Measurements from ENCODE around the gene AHRR.

Gene AHRR

DNA sequence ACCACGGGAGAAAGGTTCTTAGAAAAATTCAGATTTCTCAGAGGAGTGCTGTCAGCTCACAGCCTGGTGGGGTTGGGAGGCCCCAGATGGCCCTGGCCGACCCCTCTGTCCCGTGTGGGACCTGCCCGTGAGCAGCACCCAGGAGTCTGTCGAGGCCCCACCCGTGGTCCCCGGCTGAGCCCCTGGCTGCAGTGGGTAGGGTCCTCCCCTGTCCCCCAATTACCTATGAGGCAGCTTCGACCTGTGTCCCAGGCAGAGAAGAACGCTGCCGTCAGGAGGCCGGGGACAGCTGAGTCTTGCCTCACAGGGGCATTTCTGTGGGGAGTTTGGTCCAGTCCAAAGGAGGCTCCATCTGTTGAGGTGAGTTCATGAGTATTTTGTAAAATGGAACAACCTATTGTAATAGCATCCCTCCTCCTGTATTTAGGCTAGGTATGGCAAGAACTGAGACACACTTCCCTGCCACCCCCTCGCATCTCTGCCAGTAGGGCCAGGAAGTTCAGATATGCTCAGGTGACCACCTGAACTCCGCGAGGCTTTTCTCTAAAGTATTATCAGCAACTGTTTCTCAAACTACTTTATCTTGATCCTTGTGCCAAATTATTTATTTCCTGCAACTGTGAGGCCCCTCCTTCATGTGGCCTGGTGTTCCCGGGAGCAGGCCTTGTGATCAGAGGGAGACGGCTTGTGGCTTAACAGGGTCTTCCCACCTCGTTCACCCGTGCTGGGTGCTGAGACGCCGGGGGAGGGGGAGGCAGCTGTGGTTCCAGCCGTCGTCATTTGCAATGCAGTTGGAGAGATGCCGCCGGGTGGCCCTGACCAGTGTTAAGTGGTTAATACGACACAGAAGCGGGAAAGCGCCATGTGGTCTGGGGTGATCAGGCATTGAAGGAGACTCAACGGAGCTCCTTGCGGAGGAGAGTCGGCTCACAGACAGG lies 1.7 kb downstream of the AHRR start:
- no peak for TF ChIP-seq CTCF (IDR thresholded peaks at IDR 0.05)
- Histone ChIP-seq H3K27ac (no peak overlapping the region), H3K4me3 (no peak overlapping the region)
- DNase-seq (ENCODE audit: low spot score): no peak

DNA sequence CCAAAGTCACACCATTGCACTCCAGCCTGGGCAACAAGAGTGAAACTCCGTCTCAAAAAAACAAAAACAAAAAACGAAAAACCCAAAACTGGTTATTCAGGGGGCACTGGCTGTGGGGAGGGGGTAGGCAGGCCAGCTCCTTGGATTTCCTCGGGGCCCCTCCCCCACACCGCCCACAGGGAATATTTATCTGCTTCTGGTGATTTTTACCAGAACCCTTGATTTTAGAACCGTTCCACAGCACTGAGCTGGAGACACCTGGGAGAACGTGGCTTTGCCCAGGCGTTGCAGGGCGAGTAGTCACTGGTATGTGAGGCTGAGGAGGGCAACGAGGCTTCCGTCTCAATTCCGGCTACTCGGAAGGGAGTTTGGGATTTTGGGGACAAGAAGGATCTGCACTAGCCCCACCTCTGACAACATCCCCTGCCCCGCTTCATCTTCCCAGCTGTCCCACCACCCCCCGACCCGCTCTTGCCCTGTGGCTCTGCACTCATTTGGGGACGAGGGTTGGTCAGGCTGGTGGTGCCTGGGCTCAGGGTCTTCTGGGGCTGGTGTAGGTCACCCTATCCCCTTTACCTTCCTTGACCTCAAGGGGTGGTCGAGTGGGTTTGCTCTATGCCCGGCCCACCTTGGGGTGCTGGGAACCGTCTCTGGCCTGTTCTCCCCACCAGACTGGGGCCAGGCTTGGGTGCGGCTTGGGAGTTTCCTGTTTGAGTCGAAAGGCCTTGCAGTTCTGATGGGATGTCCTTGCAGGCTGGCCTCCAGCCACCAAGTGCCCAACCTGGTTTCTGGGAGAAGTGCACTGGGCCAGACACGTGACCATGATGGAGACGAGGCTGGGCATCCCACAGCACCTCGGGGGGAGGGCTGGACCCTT lies 3.5 kb downstream of the AHRR start:
- DNase-seq (ENCODE audit: low spot score): no peak
- Histone ChIP-seq H3K27ac (no peak overlapping the region), H3K4me3 (no peak overlapping the region)
- TF ChIP-seq CTCF (IDR thresholded peaks at IDR 0.05): no peak

- no peak overlapping the region for H3K27ac ChIP-seq
- H3K4me3 ChIP-seq: no peak overlapping the region
Measured at GRCh38 chr5:326109-326508, 4.6 kb downstream of the AHRR start.

DNA sequence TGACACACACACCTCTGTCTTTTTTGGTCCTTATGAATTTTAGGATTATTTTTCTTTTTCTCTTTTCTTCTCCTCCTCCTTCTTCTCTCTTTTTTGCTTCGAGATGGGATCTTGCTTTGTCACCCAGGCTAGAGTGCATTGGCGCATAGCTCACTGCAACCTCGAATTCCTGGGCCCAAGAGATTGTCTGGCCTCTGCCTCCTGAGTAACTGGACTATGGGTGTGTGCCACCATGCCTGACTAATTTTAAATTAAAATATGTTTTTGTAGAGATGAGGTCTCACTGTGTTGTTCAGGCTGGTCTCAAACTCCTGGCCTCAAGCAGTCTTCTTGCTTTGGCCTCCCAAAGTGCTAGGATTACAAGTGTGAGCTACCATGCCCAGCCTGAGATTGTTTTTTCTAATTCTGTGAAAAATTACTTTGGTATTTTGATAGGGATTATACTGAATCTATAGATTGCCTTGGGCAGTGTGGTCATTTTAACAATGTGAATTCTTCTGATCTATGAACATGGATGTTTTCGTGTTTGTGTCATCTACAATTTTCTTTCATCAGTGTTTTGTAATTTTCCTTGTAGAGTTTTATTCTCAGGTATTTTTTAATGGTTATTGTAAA lies 7.7 kb downstream of the AHRR start:
- H3K4me3 ChIP-seq: no peak overlapping the region
- no peak for DNase-seq (ENCODE audit: low spot score)
- TF ChIP-seq CTCF (IDR thresholded peaks at IDR 0.05): no peak
- no peak overlapping the region for H3K27ac ChIP-seq

More at GRCh38 chr5:326109-326508, 4.6 kb downstream of the AHRR start:
- no peak for TF ChIP-seq CTCF (IDR thresholded peaks at IDR 0.05)
- DNase-seq (ENCODE audit: low spot score): no peak

DNA sequence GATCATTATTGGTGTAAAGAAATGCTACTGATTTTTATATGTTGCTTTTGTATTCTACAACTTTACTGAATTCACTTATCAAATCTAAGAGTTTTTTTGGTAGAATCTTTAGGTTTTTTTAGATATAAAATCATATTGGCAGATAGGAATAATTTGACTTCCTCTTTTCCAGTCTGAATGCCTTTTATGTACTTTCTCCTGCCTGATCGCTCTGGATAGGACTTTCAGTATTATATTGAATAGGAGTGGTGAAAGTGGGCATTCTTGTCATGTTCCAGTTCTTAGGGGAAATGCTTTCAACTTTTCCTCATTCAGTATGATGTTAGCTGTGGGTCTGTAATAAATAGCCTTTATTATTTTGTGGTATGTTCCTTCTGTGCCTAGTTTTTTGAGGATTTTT lies 8.3 kb downstream of the AHRR start:
- no peak for DNase-seq (ENCODE audit: low spot score)
- TF ChIP-seq CTCF (IDR thresholded peaks at IDR 0.05): no peak
- no peak overlapping the region for H3K4me3 ChIP-seq
- H3K27ac ChIP-seq: no peak overlapping the region

DNA sequence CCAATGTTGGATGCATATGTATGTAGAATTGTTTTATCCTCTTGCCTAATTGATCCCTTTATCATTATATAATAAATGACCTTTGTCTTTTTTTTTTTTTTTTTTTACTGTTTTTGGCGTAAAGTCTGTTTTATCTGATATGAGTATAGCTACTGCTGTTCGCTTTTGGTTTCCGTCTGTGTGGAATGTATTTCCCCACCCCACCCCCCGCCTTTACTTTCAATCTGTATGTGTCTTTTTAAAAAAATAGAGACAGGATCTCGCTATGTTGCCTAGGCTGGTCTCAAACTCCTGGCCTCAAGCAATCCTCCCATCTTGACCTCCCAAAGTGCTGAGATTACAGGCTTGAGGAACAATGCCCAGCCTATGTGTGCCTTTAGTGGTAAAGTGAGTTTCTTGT lies 11.3 kb downstream of the AHRR start:
- no peak for DNase-seq (ENCODE audit: low spot score)
- TF ChIP-seq CTCF (IDR thresholded peaks at IDR 0.05): no peak

More for the DNA sequence above, 11.3 kb downstream of the AHRR start:
- Histone ChIP-seq H3K4me3 (no peak overlapping the region), H3K27ac (no peak overlapping the region)
